Stimulated activated naive B cell treated with anti-CD40 and anti-IgM and Interleukin-4, amounts not matched to agents 10 μg/mL and 1 μg/mL and 100 μg/mL, for 72 hours (primary cell): ENCODE measurements around the gene POTEB3.
"Not testable (repeated sequence)": the region's sequence is repeated elsewhere in the genome, so short reads cannot be mapped to it uniquely, and the experiment has no call there.

Source experiments
- ATAC-seq, 2 donors: fragments of 150-1000 bp; cut with Tn5 transposase; replicated peaks; 2 replicates each; pipeline ENCODE4 v1.10.0; 2021; ENCODE audit warnings: moderate library complexity in 1 of 2
- DNase-seq: peaks from one replicate; pipeline ENCODE4 v3.0.0; 2021
- H3K27ac Mint-ChIP-seq: one replicate; pipeline ENCODE4 v1.8.0; 2022; ENCODE audit warnings: mild to moderate bottlenecking, mixed read lengths
- H3K27me3 Mint-ChIP-seq, 2 donors: one replicate each; pipeline ENCODE4 v1.8.0; 2022; ENCODE audit warnings: mixed read lengths in 2 of 2
- H3K36me3 Mint-ChIP-seq, 2 donors: one replicate each; pipeline ENCODE4 v1.8.0; 2022; ENCODE audit warnings: mixed read lengths in 2 of 2, mild to moderate bottlenecking in 1 of 2
- H3K4me1 Mint-ChIP-seq, 2 donors: one replicate each; pipeline ENCODE4 v1.8.0; 2022; ENCODE audit warnings: mixed read lengths in 2 of 2, mild to moderate bottlenecking in 1 of 2
- H3K4me3 Mint-ChIP-seq, 2 donors: one replicate each; pipeline ENCODE4 v1.8.0; 2022; ENCODE audit warnings: mild to moderate bottlenecking in 2 of 2, mixed read lengths in 2 of 2, moderate library complexity in 1 of 2
- H3K9me3 Mint-ChIP-seq, 2 donors: one replicate each; pipeline ENCODE4 v1.8.0; 2022; ENCODE audit warnings: mixed read lengths in 2 of 2, mild to moderate bottlenecking in 1 of 2

The POTEB3 gene

DNA sequence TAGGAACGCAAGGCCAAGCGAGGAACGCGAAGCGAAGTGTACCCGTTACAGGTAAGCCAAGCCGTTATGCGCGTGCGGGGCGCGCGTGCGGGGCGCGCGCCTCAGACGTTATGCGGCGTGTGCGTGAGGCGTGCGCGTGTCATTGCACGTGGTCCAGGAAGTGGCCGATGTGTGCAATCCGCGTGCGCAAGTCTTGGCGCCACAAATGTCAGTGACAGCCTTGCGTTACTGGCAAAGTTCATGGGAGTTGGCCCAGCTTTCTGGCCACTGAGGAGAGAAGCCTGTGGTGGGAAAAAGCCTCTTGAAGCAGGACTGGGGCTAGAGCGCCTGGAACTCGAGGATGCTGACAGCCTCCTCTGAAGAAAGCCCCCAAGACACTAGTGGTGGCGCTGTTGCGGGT, at the start of gene POTEB3:
Gene POTEB3, minus strand, starts transcription at position 101 of the 400 bp plus-strand sequence. CDS start 488 bp downstream, outside the sequence.
- ATAC-seq, H3K36me3 Mint-ChIP-seq, H3K9me3 Mint-ChIP-seq, H3K27ac Mint-ChIP-seq, H3K4me1 Mint-ChIP-seq, H3K4me3 Mint-ChIP-seq, H3K27me3 Mint-ChIP-seq, DNase-seq: not testable (repeated sequence)

DNA sequence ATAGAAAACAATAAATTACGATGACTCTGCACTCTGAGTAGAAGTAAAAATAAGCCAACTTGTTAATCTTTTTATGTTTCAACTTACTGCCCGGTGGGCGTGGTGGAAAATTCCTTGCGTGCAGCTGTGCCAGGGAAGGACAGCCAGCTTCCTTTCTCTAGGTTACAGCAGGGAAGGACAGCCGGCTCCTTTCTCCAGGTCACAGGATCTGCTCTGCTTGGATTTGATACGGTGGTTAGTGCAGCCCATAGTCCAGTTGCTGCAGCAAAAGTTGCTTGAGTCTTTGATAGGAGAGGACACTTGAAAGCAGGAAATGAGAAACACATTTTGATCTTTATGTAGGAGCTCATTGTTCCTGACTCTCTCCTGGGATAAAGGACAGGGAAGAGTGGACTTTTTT, 13.4 kb upstream of the POTEB3 start:
- H3K9me3 Mint-ChIP-seq, DNase-seq, H3K36me3 Mint-ChIP-seq: not testable (repeated sequence)

DNA sequence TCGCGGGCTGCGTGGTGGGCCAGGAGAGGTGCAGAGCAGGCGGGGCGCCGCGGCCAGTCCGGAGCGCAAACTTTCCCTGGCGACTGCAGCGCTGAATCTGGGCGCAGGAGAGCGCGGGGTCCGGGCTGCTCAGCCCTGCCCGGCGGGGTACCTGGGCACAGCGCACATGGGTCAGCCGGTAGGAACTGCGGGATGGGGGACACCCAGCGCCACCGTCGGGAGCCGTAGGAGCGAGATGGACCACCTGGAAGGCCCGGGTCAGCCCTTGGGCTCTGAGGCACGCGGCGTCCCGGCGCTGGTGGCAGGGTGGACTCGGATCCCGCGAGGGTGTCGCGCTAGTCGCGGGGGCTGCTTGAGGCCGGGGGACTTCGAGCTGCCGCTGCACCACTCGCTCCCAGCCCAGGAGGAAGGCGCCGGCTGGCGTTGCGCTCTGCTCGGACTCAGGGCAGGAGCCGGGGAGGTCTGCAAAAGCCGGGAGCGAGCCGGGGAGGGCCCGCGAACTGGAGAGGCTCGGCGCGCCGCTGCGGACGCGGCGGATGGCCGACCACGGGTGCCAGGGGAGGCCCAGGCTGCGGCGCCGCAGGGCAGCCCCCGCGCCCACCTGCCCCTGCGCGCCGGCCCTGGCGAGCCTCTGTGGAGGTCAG, 11.7 kb upstream of the POTEB3 start:
- H3K36me3 Mint-ChIP-seq, DNase-seq, H3K4me3 Mint-ChIP-seq, ATAC-seq, H3K4me1 Mint-ChIP-seq, H3K27me3 Mint-ChIP-seq, H3K9me3 Mint-ChIP-seq, H3K27ac Mint-ChIP-seq: not testable (repeated sequence)

More for the DNA sequence above, 13.4 kb upstream of the POTEB3 start:
- not testable (repeated sequence) for H3K27ac Mint-ChIP-seq, H3K4me3 Mint-ChIP-seq, H3K4me1 Mint-ChIP-seq, ATAC-seq, H3K27me3 Mint-ChIP-seq

DNA sequence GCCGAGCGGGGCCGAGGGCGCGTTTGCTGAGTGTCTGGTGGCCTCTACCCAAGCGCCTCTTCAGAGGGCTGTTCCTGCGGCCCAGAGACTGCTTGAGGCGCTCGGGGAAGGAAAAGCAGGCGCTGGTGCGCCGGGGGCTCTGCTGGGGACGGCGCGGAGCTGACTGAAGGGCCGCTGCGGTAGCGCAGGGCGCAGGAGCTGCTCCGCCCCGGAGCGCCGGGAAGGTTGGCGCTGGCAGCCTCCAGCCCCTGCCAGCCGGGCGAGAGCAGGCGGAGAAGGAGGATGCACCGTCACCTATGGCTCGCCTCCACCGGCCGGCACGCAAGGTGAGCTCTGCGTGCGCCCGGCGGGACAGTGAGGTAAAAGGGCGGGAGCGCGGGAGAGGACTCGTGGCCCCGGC, 11.2 kb upstream of the POTEB3 start:
- not testable (repeated sequence) for H3K9me3 Mint-ChIP-seq, H3K36me3 Mint-ChIP-seq, H3K27me3 Mint-ChIP-seq, H3K4me1 Mint-ChIP-seq, H3K4me3 Mint-ChIP-seq, DNase-seq, H3K27ac Mint-ChIP-seq, ATAC-seq

DNA sequence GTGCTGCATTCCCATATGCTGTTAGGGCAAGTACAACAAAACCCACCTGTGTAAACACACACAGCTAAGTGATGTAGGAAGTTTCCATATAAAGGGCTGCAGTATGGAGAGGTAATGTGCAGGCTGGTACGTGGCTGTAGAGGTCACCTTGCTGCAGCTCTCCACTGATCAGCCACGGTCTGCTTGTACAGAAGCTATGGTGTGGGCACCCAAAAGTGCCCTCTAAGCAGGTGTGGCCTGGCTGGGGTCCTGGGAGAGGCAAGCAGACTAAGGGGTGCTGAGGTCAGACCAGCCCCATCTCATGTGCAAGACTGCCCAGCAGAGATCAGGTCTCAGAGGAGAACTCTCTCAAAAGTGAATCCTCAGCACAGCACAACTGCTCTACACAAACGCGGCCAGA, 32.9 kb downstream of the POTEB3 start:
- not testable (repeated sequence) for H3K27me3 Mint-ChIP-seq, ATAC-seq, H3K4me3 Mint-ChIP-seq, H3K4me1 Mint-ChIP-seq, DNase-seq, H3K9me3 Mint-ChIP-seq, H3K27ac Mint-ChIP-seq, H3K36me3 Mint-ChIP-seq

DNA sequence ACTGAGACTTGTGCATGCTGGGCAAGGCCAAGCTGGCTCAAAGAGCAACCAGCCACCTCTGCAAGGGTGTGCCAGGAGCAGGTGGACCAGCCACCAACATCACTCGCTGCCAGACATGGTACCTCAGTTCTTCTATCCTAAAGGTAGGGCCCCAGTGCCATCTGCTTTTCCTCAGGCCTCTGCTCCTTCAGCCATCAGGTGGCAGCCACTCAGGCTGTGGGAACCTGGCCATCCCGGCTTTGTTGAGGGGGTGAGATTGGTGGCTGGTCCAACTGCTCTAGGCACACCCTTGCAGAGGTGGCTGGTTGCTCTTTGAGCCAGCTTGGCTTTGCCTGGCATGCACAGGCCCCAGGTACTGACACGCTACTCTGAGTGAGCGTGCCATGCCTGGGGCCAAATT, 38.8 kb downstream of the POTEB3 start:
- not testable (repeated sequence) for H3K4me3 Mint-ChIP-seq, H3K4me1 Mint-ChIP-seq, H3K27me3 Mint-ChIP-seq, H3K27ac Mint-ChIP-seq, H3K36me3 Mint-ChIP-seq, ATAC-seq, H3K9me3 Mint-ChIP-seq, DNase-seq

DNA sequence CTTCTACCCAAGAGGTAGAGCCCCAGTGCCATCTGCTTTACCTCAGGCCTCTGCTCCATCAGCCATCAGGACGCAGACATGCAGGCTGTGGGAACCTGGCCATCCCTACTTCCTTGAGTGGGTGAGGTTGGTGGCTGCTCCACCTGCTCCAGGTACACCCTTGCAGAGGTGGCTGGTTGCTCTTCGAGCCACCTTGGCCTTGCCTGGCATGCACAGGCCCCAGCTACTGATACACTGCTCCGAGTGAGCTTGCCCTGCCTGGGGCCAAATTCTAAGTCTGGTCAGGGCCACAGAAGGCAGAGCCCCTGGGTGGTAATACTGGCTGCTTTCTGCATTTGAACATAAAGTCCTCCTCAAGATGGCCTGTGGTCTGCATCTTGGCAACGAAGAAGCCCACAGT, 41.2 kb downstream of the POTEB3 start:
- not testable (repeated sequence) for H3K27ac Mint-ChIP-seq, H3K27me3 Mint-ChIP-seq, H3K4me3 Mint-ChIP-seq, H3K4me1 Mint-ChIP-seq, H3K9me3 Mint-ChIP-seq, H3K36me3 Mint-ChIP-seq, DNase-seq, ATAC-seq

DNA sequence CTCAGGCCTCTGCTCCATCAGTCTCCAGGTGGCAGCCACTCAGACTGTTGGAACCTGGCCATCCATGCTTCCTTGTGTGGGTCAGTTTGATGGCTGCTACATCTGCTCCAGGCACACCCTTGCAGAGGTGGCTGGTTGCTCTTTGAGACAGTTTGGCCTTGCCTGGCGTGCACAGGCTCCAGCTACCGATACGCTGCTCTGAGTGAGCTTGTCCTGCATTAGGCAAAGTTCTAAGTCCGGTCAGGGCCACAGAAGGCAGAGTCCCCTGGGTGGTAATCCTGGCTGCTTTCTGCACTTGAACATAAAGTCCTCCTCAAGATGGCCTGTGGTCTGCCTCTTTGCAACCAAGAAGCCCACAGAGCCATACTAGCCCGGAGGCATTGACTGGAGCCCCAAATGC, 41.8 kb downstream of the POTEB3 start:
- not testable (repeated sequence) for H3K4me1 Mint-ChIP-seq, H3K27ac Mint-ChIP-seq, ATAC-seq, H3K9me3 Mint-ChIP-seq, H3K36me3 Mint-ChIP-seq, DNase-seq, H3K4me3 Mint-ChIP-seq, H3K27me3 Mint-ChIP-seq

DNA sequence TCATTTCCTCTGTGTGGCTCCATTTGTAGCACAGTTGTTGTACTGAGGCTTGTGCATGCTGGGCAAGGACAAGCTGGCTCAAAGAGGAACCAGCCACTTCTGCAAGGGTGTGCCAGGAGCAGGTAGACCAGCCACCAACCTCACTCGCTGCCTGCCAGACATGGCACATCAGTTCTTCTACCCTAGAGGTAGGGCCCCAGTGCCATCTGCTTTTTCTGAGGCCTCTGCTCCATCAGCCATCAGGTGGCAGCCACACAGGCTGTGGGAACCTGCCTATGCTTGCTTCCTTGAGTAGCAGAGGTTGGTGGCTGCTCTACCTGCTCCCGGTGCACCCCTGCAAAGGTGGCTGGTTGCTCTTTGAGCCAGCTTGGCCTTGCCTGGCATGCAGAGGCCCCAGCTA, 42.6 kb downstream of the POTEB3 start:
- not testable (repeated sequence) for DNase-seq, H3K27ac Mint-ChIP-seq, H3K36me3 Mint-ChIP-seq, H3K27me3 Mint-ChIP-seq, H3K4me3 Mint-ChIP-seq, H3K4me1 Mint-ChIP-seq, H3K9me3 Mint-ChIP-seq, ATAC-seq

DNA sequence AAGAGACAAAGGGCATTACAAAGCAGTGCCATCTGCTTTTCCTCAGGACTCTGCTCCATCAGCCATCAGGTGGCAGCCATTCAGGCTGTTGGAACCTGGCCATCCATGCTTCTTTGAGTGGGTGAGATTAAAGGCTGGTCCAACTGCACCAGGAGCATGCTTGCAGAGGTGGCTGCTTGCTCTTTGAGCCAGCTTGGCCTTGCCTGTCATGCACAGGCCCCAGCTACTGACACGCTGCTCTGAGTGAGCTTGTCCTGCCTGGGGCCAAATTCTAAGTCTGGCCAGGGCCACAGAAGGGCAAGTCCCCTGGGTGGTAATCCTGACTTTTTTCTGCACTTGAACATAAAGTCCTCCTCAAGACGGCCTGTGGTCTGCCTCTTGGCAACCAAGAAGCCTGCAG, 43.1 kb downstream of the POTEB3 start:
- H3K4me3 Mint-ChIP-seq, H3K27me3 Mint-ChIP-seq: not testable (repeated sequence)

DNA sequence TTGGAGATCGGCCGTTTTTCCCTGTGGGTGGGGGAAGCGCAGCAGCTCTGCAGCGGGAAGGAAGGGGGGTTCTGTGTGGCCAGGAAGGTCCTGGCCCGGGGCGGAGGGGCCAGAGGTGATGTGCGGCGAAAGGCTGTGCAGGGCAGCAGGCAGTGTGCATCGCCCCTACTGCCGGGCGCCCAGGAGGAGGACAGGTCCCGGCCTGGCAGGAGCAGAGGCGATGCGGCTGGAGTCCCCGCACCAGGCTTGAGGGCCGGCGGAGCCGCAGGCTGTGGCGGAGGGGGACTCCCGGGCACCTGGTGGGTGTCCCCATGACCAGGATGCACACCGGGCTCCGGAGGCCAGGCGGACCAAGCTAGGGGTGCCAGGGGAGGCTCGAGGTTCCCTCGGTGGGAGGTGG, 54.3 kb downstream of the POTEB3 start:
- H3K27me3 Mint-ChIP-seq, H3K9me3 Mint-ChIP-seq, H3K36me3 Mint-ChIP-seq, H3K4me1 Mint-ChIP-seq, H3K27ac Mint-ChIP-seq, DNase-seq, ATAC-seq, H3K4me3 Mint-ChIP-seq: not testable (repeated sequence)

More for the DNA sequence above, 43.1 kb downstream of the POTEB3 start:
- H3K9me3 Mint-ChIP-seq, H3K27ac Mint-ChIP-seq, H3K4me1 Mint-ChIP-seq, DNase-seq, ATAC-seq, H3K36me3 Mint-ChIP-seq: not testable (repeated sequence)

DNA sequence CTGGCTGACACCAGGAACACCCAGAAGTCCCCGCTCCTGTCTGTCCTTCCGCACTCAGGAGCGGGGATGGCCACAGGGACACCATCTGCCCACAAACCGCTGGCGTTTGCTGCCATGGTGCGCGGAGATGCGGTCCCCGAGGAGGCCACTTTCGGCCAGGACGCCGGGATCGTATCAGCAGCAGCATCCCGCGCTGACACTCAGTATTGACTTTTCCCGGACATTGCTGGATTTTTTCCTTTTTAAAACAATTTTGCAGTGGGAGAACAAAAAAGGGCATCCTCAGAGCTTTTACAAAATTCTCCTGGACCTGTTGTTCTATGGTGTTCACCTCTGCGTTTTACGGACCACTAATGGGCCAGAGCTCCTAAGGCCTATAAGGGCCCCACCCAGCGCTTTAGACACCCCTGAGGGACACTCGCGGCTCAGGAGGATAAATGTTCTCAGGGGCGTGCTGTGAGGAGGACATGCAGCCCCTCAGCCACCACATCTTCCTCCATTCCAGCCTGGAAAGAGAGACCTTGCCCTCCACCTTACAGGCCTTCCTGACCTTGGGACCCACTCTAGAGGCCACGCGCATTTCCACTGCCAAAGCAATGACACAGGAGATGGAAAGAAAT, 56.3 kb downstream of the POTEB3 start:
- ATAC-seq, H3K9me3 Mint-ChIP-seq, DNase-seq, H3K4me3 Mint-ChIP-seq, H3K27ac Mint-ChIP-seq, H3K4me1 Mint-ChIP-seq, H3K27me3 Mint-ChIP-seq, H3K36me3 Mint-ChIP-seq: not testable (repeated sequence)

DNA sequence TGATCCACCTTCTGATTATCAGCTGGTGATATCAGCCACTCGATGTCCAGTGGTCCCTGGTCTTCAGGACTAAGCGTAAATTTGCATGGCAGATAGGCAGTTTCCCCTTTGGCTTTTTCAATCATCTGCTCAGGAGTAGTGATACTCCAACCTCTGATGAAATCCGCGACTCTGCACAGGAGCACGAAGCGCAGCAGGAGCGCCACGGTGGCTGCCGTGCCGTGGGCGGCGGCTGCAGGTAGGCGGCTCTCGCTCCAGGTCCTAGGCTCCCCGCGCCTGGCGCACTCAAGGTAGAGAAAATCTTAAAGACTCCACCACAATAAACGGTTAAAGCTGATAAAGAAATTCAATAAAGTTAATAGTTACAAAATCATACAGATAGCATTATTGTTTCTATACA, 66.6 kb downstream of the POTEB3 start:
- ATAC-seq, H3K36me3 Mint-ChIP-seq, H3K4me1 Mint-ChIP-seq, H3K27me3 Mint-ChIP-seq, H3K4me3 Mint-ChIP-seq, DNase-seq, H3K9me3 Mint-ChIP-seq, H3K27ac Mint-ChIP-seq: not testable (repeated sequence)

DNA sequence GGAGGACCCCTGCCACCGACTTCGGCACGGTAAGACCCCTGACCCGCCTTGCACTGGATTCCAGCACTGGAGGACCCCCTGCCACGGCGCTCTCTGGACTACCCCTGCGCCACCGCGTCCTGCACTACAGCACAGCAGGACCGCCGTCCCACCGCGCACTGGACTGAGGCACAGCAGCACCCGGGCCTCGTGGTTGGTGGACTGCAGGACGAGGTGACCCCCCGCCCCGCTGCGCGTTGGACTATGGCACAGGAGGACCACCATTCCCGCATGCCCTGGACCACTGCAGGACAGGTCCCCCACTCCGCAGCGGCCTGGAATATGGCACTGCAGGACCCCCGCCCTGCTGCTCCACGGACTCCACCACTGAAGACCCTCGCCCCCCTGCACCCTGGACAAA, 71.1 kb downstream of the POTEB3 start:
- not testable (repeated sequence) for H3K4me3 Mint-ChIP-seq, ATAC-seq, H3K27ac Mint-ChIP-seq, H3K4me1 Mint-ChIP-seq, H3K9me3 Mint-ChIP-seq, DNase-seq, H3K36me3 Mint-ChIP-seq, H3K27me3 Mint-ChIP-seq

DNA sequence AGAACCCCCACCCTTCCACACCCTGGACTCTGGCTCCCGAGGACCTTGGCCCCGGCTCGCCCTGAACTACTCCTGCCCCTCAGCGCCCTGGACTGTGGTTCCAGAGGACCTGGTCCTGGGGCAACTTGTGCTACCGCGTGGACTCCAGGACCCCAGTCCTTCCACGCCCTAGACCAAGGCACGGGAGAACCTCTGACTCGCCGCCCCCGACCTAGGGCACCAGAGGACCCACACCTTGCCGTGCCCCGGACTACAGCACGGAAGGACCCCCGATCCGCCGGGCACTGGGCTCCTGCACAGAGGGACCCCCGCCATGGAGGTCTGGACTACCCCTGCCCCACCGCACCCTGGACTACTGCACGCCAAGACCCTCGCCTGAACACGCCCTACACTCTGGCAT, 71.7 kb downstream of the POTEB3 start:
- DNase-seq, ATAC-seq, H3K9me3 Mint-ChIP-seq, H3K4me3 Mint-ChIP-seq, H3K36me3 Mint-ChIP-seq, H3K27me3 Mint-ChIP-seq, H3K4me1 Mint-ChIP-seq, H3K27ac Mint-ChIP-seq: not testable (repeated sequence)
